Bronchial smooth muscle cell (primary cell): Measurements from ENCODE around the gene PRPF38A. TPM values are rescaled to one million over a fixed set of nuclear protein-coding genes. Genes with fewer than 3 reads are reported as not detected.

Source experiments
- total RNA-seq: library from RNA; depleted of rRNA; stranded (reverse); fragments of >200 nt; gene quantifications from 2 replicates; pipeline ENCODE4 v1.2.1, GENCODE V29; 2014

The PRPF38A gene, protein sequence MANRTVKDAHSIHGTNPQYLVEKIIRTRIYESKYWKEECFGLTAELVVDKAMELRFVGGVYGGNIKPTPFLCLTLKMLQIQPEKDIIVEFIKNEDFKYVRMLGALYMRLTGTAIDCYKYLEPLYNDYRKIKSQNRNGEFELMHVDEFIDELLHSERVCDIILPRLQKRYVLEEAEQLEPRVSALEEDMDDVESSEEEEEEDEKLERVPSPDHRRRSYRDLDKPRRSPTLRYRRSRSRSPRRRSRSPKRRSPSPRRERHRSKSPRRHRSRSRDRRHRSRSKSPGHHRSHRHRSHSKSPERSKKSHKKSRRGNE
- total RNA-seq = 6.5 and 6.9 TPM in 2 replicates

DNA sequence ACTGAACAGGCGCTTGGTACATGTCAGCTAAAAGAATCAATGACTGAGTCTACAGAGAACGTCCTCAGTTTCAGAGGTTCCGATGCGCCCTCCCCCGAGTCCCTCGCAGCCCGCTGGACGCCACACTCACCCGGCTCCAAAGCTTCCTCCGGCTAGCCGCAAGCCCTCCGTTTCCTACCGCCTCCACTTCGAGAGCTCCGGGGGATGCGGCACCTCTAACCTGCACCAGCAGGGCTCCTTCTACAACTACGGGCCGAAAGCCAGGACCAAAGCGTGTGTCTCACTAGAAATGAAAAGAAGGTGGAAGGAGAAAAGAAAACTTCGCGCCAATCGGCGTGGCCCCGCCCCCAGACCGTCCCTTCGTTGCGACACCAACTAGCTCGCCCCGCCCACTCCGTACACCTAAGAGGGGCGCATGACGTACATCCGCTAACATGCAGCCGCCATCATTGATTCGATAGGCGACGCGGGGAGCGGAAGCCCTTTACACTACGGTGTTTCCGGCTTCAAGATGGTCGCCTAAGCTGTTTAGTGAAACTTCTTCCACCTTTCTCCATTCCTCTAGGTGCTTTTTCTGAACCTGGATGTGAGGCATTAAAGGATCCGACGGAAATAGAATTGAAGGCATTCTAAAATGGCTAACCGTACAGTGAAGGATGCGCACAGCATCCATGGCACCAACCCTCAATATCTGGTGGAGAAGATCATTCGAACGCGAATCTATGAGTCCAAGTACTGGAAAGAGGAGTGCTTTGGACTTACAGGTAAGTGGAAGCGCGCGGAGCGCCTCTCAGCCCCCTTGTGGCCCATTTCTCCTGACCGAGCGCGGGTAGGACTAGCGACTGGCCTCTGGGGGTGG is at the start of gene PRPF38A, which contains the start of gene ORC1:
TSS of gene PRPF38A (plus strand) at position 487 of the 859 bp plus-strand sequence. CDS start at position 635, 148 bp downstream.
TSS of gene ORC1 (minus strand) at position 308 of the 859 bp plus-strand sequence. CDS start 2,200 bp downstream, outside the sequence.

DNA sequence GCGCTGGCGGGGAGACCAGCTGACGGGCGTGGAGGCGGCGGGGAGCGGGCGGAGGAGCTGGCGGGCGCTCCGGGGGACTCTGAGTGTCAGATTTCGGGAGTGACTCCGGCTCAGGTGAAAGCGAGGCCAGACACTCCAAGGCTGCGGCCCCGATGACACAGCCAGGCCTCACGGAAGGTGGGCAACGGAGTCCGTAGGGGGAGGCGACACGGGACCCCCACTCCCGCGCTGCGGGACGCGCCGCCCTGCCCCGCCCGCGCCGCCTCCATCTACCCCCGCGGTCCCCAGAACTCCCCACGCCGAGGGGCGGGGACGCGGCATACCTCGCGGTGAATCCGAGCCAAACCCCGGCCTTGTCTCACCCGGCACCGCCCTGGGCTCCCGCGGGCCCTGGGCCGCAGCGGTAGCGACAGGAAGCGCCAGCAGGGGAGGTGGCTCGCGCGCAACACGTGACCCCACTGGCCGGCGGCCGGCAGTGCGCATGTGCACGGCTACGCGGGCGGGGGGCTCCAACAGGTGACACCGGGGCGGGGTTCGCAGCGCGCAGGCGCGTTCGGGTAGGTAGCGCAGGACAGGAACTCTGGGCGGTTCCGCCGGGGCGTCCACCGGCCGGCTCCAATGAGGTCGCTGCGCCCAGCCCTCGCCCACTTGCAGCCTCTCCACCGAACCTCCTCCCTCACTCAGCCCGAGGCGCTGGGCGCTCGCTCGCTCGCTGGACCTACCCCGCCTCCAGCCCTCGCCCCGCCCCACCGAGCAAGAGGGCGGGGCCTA is 38.5 kb upstream of the PRPF38A start, which contains the start of gene CC2D1B:
TSS of gene CC2D1B (minus strand) at position 460 of the 771 bp plus-strand sequence. CDS start 1,585 bp downstream, outside the sequence.

Other genes starting within 250 kb of the PRPF38A start
- gene CC2D1B, start 38.4 kb upstream of the PRPF38A start, total RNA-seq = 17.2 and 21.0 TPM in 2 replicates
- gene ORC1, start 179 bp upstream of the PRPF38A start, total RNA-seq = 0.17 and 0.95 TPM in 2 replicates
- gene TUT4, start 148.5 kb downstream of the PRPF38A start, total RNA-seq = 23.0 and 26.5 TPM in 2 replicates
- 27.0 and 47.3 TPM in 2 replicates for gene GPX7, start 197.8 kb downstream of the PRPF38A start, total RNA-seq
- gene SHISAL2A, start 228.6 kb downstream of the PRPF38A start, total RNA-seq = not detected in 2 replicates